EL (cell line): Measurements from ENCODE around the gene GPATCH11.

Experiments
- DNase-seq: peaks from one replicate; pipeline ENCODE4 v3.0.0-alpha.2; 2016

GPATCH11 gene

DNA sequence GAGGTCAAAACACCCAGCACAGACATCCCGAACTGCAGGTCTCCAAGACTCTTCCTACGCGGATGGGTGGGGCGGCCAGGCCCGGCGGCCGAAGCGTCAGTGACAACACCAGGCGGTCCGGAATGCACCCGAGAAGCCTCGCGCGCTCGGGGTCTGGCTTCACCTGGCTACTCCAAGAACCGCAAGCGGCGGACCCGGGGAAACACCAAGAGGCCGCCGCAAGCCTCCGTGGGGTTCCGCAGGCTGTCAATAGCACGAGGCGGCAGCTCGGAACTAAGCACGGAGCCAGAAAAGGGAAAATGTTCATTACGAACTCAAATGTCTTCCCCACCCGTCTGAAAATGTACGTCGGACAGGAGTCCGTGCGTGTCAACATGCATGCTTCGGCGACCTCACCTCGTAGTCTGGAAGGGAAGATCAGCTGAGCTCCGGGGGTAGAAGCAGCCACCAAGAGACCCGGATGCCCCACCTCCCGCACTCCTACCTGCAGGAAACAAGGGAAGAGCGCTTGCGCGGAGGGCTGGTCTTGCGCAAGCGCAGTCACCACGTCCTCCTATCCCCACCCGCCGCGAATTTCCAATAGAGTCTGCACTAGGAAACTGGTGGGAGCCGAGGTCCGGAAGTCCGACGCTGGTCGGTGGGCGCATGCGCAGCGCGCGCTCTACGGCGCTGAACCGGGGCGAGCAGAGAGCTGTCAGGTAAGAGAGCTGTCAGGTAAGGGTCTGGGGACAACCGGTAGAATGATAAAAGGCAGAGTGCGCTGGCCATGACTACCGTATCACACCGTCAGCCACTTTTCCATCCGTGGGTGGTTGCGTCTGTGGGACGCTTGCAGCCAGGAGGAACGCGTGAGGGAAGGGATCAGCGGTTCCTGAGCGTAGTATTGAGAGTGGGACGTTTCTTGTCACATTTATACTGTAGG lies at the start of gene GPATCH11, which contains the start of gene HEATR5B:
Gene GPATCH11, plus strand, starts transcription at position 646 of the 922 bp plus-strand sequence. CDS start 3,864 bp downstream, outside the sequence.
Gene HEATR5B, minus strand, starts transcription at position 500 of the 922 bp plus-strand sequence. CDS start 958 bp downstream, outside the sequence.
- DNase-seq, result peak; percentile 96

DNA sequence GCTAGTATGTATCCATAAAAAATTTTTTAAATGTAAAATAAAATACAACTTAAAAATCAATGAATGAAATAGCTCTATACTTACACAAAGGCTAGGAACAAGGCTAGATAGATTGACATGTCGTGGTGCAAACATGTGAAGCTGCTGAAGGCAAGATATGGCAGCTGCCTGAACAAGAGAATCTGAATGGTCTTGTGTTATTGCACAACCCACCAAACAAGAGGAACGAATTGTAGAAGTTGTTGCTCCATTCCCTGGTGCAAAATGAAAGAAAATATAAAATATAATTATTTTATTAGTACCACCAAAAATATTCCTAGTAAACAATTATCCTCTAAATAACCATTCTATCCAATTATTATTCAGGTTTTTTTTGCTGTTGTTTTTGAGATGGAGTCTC lies 46.5 kb upstream of the GPATCH11 start:
- DNase-seq, result no peak

DNA sequence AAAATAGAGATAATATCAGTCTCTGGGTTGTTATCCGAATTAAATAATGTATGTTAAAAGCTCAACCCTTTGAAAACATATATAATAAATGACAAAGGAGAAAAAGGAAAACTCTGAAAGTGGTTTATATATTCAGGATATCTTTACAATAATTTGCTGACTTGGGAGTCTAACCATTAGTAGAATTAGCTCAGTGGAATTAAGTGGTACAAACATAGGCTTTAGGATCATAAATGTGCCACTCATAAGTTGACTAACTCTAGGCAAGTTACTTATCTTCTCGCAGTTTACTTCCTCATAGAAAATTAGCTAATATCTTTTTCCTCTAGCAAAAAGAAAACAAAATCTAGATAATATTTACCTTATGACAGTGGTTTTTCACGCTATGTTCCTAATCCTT lies 44.7 kb upstream of the GPATCH11 start:
- no peak for DNase-seq

DNA sequence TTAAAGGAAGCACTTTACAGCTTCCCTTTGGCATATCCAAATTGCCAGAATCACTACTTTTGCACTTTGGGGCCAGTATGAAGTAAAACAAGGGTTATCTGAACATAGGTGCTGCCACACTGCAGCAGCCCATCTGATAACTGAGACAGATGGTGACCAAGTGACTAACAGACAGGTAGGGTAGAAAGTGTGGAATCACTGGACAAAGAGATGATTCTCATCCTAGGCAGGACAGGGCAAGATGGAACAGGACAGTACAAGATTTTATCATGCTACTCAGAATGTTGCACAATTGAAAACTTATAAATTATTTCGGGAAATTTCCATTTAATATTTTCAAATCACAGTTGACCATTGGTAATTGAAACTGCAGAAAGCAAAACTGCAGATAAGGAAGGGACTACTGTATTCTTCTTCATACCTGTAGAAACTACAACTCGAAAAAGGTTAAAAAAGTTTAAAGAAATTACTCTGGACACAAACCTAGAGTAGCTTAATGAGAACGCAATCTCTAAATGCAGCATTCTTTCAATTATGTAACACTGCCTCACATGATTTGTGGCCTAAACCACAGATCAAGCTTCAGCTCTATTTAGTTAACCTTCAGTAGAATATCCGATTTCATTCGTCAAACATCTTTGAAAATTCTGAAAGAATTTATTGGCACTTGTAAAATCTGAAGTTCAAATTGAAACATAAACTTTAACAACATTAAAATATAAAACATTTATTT lies 31.6 kb upstream of the GPATCH11 start:
- no peak for DNase-seq

DNA sequence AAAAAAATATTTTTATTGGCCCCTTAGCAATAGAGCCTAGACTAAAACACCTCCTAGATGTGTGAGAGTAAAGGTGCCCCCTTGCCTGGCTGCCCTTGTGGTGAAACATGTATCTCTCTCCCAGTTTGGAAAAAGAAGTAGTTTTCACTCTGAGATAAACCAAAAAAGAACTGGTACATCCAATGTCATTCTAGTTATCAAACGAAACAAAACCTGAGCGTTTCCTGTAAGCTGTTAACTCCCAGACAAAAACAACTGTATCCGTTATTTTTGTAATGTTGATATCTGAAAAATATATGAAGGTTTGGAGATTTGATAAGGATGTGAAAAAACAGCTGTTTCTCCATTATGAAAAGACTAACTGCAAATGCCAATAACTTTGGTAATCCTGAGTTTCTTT lies 24.5 kb upstream of the GPATCH11 start:
- no peak for DNase-seq

DNA sequence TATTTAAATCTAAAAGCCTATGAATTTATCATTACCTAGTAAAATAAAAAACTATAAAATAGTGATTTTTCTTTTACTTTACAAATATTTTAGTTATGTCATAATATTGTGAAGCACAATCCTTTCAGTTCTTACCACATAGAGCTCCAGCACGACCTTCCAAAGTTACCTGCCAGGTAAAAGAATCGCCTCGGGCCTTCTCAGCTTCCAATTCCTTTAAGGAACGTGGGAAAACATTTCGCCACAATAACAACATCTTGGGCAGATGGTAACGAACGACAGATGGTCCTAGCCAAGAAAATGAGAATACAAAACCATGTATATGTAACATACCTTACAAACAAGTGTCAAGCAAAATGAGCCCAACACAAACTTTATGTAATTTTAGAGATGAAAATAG lies 23.9 kb upstream of the GPATCH11 start:
- no peak for DNase-seq

DNA sequence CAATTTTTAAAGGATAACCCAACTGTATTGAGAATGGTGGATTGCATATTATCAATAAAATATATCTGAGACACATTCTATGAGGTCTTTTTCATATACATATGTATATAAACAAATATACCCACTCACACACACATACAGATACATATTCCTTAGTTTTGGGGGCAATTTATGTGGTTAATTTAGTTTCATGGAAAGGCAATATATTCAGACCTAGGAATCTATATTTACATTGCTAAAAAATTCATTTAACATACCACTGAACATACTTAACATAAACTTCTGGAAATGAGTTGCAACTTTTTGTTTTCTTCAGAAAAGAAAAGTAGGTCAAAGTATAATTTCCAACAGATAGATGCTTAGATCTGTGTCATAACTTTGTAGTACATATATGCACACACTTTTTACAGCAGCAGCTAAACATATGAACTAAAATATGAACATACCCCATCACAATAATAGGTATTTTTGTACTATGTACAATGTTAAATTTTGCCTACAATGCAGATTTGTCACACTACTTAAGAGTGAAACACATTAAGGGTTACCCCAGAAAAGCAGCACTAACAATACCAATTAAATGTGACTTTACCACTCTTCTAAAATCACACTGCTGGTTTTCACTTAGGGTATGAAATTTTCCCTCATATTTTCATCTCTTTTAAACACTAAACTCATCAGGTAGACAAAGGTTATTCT lies 23.2 kb upstream of the GPATCH11 start:
- DNase-seq, result no peak

DNA sequence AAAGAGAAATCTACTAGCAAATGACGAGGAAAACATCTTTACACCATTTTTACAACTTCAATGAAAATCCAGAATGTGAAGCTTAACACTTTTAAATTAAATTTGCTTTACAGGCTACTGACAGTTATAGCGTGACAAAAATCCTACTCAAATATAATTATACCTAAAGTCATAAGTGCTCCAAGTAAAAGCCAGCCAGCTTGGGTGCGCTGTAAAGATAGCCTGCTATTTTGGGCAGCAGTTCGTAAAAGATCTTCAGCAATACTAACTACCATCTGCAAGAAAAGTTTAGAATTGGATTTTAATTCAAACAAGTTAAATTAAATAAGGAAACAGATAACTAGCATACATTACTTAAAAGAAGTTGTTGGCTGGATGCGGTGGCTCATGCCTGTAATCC lies 22.5 kb upstream of the GPATCH11 start:
- DNase-seq, result no peak

DNA sequence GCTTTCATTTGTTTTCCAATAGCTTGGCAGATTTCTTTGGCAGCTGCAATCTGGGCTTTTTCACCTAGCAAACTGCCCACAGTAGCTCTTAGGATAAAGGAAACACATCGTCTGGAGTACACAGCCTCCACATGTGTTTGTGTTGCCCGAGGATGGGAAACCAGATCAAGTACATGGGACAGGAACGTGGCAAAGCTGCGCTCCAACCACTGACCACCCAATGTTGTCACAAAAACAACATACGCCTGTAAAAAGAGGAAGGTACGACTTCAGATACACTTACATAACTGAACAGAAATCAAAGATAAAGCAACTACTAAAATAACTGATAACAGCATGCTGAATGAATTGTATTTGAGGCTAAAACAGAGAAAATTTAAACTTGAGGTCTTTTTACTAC lies 15.6 kb upstream of the GPATCH11 start:
- no peak for DNase-seq

DNA sequence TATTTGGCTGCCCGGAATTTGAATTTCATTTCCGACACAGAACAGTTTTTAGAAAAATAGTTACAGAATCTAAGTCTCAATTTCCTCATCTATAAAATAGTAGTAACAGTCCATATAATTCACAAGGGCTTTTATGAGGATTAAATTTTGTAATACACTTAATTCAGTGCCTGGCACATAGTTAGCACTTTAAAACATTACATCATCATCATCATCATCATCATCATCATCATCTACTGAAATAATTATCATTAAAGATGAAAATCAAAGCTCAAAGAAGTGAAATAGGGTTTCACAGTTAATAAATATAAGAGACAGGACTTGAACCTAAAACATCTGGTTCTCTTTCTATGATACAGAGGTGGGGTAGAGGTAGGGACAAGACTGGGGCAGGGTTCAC lies 13.4 kb upstream of the GPATCH11 start:
- DNase-seq, result no peak

DNA sequence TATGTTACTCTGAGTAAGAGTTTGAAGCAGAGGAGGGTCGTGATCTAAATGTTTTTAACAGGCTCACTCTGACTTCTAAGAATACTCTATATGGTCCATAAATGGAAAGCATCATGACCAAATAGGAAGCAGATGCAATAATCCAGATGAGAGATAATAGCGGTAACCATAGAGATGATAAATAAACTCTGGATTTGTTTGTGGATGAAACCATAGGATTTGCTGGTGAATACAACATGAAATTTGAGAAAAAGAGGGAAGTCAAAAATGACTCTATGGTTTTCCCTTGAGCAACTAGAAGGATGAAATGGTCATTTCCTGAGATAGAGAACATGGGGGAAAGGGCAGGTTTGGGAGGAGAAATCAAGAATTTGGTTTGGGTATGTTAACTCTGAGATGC lies 4.1 kb upstream of the GPATCH11 start:
- DNase-seq, result no peak

DNA sequence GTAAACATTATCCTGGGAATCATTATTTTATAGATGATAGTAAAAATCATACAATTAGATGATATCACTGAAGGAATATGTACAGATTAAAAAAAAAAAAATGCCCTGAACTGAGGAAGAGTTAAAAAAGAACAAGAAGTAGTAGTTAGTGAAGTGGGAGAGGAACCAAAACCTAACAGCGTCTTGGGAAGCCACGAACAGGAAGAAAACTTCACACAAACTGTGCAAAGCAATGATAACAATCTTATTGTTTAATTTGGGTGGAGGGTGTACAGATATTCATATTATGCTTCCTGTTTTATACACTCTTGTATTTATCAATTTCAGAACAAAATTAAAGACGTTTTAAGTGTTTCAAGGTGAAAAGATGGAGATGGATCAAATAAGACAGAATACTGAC lies 3.6 kb upstream of the GPATCH11 start:
- DNase-seq, result no peak

DNA sequence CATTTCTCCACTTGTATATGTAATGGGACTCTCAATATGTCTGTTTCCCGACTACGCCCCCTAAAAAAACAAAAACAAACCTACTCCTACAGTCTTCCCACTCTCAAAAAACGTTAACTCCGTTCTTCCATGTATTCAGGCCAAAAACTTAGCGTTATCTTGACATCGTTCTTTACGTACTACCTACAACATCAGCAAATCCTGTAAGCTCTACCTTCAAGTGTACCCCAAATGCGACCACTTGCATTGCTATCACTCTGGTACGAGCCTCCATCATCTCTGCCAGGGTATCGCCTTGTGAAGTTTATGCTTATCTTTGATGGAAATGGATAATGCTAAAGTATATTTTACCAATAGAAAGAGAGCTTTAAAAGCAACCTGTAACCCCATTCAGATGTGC lies 479 bp downstream of the GPATCH11 start:
- DNase-seq, result no peak

DNA sequence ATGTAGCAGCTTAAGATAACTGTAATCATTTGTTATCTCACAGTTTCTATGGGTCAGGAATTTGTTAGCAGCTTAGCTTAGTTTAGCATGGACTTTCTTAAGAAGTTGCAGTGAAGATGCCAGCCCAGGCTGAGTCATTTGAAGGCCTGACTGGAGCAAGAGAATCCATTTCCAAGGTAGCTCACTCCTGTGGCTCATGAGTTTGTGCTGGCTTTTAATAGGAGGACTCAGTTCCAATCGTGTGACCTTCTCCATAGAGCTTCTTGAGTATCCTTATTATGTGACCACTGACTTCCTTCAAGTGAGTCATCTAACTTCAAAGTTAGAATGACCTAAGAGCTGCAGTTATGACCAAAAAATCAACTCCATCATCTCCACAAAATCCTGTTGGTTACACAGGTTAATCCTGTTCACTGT lies 1.4 kb downstream of the GPATCH11 start:
- DNase-seq, result peak; percentile 77

DNA sequence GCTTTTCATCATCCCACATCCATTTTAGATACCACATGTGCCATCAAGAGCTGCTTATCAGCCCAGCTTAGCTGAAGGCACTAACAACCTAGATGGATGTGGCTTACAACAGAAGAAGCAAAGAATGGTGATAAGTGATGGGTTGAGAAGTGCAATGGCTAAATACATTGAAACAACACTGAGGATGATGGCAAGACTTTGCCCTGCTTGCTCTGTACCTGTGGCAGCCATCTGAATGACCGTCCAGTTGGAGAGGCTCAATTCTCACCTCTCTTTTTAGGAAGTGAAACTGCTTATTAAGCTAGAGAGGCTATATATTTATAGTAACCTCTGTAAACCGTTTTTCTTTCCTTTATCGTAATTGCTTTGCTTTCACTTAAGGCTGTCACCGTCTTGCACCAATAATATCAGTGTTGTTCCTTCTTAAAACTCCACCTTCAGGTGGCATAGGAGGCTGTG lies 5.7 kb downstream of the GPATCH11 start:
- no peak for DNase-seq

DNA sequence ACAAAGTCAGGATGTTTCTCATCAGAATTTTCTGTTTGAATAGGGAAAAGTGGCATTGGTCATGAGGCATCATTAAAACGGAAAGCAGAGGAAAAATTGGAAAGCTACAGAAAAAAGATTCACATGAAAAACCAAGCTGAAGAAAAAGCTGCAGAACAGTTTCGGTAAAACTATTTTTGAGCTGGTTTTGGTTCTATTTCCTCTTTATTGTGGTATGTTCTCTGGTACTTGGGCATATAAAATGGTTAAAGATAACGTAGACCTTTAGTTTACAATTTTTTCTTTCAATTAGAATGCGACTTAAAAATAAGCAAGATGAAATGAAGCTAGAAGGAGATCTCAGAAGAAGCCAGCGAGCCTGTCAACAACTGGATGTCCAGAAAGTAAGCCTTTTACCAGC lies 7.6 kb downstream of the GPATCH11 start:
- DNase-seq, result no peak

DNA sequence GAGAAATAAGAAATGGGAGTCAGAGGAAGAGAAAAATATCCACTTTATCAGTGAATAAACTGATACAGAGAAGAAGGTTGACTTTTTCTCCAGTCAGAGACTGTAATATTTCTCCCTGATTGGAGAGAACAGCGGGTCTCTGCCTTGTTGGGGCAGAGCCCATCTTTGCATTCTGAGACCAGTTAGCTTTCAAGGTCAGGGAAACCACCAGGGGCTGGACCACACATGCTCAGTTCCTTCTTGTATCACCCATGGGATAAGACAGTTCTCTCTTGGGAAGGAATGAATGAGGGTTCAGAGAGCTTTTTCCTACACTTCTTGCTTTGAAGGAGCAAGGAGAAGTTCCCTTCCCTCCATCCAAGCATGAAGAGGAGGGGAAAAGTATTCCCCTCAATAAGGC lies 12.2 kb downstream of the GPATCH11 start:
- DNase-seq, result no peak

DNA sequence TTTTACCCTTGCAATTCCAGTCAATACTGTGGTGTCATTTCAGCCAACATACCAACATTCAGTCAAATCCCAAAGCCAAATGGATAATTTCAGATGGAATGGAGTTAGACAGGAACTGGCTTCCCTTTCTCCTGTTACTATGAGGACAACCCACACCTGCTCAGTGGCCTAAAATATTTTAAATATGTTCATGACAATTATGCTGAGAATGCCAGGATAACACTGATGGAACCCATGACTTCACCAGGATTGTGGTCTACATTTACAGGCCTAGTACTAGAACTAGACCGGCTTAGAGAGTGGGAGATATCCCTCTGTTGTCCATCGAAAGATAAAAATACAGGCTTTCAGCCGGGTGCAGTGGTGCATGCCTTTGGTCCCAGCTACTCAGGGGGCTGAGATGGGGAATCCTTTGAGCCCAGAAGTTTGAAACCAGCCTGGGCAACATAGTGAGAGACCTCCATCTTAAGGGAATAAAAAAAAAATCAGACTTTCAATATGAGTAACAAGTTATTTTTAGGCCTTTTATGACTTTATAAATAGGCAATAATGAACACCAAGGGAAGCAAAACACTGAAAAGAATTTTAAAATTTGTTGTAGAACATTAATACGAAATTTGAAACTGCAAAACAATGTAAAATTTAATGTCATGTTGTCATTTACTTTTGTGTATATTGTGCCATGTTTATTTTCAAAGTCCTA lies 14.2 kb downstream of the GPATCH11 start:
- peak; percentile 13 for DNase-seq

DNA sequence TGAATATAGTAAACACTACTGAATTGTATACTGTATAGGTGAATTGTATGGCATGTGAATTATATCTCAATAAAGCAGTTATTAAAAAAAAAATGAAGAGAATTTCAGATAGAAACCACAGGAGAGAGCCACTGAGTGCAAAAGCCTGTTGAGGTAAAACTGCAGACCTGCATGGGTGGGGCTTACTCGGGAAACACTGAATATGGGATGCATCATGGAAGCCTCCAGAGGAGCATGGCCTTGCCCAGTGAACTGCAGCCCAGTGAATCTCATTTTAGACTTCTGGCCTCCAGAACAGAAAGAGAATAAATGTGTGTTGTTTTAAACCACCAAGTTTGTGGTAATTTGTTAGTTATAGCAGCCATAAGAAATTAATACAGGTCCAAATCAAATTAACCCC lies 15.7 kb downstream of the GPATCH11 start:
- DNase-seq, result no peak

DNA sequence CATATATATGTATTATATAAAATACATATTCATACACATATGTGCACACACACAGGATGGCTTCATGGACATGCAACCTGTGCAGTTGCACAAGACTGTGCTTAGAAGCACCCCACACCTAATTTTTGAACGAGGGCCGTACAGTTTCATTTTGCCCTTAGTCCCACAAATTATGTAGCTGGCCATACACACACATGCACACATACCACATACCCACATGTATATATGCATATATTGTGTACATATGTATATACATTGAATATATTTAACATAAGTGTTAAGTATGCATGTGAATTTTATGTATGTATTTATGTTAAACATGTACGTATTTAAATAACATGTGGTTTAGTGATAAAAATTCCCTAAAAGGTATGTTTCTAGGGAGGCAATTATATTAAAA lies 18.3 kb downstream of the GPATCH11 start:
- DNase-seq, result no peak

DNA sequence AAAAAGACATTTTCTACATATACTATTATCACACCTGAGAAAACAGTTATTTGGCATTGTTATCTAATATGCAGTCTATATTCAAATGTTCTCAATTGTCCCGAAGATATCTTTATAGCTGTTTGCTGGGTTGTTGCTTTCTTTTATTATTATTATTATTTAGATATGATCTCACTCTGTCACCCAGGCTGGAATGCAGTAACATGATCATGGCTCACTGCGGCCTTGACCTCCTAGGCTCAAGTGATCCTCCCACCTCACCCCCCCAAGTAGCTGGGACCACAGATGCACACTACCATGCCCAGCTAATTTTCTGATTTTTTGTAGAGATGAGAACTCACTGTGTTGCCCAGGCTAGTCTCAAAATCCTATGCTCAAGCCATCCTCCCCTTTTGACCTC lies 19.9 kb downstream of the GPATCH11 start:
- no peak for DNase-seq

DNA sequence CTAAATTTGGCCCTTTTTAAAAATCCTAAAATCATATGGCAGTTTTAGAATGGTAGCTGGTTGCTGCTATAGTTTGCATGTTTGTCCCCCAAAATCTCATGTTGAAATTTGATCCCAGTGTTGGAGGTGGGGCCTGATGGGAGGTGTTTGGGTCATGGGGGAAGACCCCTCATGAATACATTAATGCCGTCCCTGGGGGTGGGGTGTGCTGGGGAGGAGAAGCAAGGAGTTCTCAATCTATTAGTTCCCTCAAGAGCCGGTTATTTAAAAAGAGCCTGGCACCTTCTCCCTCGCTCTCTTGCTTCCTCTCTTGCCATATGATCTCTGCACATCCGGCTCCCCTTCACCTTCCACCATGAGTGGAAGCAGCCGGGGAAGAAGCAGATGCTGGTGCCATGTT lies 20.8 kb downstream of the GPATCH11 start:
- DNase-seq, result no peak

DNA sequence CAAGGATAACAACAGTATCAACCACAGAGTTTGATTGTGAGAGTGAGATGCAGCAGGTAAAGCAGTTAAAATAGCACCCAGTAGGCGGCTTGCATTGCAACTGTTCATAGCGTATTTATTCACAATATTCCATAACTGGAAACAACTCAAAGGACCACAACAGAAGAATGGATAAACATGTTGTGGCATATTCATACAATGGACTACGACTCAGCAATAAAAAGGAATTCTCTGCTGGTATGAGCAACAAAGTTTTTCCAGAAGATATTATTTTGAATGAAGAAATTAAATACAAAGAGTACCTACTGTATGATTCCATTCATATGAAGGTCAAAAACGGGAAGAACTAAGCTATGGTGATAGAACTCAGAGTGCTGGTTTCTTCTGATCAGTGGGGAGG lies 25.2 kb downstream of the GPATCH11 start:
- no peak for DNase-seq
